ENCODE results near the gene ZDHHC14. TPM values are rescaled to one million over a fixed set of nuclear protein-coding genes. Genes with fewer than 3 reads are reported as not detected.

ZDHHC14 gene
- total and polyA plus RNA-seq, 3 donors from 2014 or later, result 28.5 to 74.9 (median 67.9) TPM

DNA sequence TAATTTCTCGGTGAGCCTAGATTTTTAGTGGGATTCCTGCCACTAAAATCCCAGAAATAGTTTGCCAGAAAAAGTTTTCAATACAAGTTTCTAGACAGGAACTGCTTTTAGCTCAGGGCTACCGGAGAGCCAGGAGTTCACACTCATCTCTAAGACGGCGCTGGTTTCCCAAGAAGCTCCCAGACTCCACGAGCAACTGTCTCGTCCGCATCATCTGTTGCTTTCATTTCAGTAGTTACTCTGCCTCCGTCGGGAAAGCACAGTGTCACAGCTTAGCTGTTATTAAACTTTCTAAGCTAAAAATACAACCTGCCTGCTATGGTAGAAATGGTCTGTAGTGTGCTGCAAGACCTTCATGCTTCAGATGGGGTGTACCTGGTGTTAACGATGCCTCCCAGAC, 244.8 kb downstream of the ZDHHC14 start:
- Histone ChIP-seq H3K36me3 (ENCODE audit: low read depth, missing control alignments) (no peaks in the 10 kb centered on the region), H3K4me1 (no peaks in the 10 kb centered on the region), H3K27me3 (no peaks in the 10 kb centered on the region), H3K9me3 (no peaks in the 10 kb centered on the region), H3K27ac (peak overlapping the region in 1 of 2 donors; percentile 15), H3K4me3 (no peak overlapping the region)
- DNase-seq, result no peak
- intact Hi-C loops (cut with DNase I; ENCODE audit: low total_unique reads), result no loop called here
- TF ChIP-seq, protein P1, sequence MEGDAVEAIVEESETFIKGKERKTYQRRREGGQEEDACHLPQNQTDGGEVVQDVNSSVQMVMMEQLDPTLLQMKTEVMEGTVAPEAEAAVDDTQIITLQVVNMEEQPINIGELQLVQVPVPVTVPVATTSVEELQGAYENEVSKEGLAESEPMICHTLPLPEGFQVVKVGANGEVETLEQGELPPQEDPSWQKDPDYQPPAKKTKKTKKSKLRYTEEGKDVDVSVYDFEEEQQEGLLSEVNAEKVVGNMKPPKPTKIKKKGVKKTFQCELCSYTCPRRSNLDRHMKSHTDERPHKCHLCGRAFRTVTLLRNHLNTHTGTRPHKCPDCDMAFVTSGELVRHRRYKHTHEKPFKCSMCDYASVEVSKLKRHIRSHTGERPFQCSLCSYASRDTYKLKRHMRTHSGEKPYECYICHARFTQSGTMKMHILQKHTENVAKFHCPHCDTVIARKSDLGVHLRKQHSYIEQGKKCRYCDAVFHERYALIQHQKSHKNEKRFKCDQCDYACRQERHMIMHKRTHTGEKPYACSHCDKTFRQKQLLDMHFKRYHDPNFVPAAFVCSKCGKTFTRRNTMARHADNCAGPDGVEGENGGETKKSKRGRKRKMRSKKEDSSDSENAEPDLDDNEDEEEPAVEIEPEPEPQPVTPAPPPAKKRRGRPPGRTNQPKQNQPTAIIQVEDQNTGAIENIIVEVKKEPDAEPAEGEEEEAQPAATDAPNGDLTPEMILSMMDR (IDR thresholded peaks at IDR 0.05), result no peak
- TF ChIP-seq POLR2A (IDR thresholded peaks at IDR 0.05), result no peak
- WGBS, 2 donors, result 68 to 71% methylated on average over 10 of the region's 10 CpGs

DNA sequence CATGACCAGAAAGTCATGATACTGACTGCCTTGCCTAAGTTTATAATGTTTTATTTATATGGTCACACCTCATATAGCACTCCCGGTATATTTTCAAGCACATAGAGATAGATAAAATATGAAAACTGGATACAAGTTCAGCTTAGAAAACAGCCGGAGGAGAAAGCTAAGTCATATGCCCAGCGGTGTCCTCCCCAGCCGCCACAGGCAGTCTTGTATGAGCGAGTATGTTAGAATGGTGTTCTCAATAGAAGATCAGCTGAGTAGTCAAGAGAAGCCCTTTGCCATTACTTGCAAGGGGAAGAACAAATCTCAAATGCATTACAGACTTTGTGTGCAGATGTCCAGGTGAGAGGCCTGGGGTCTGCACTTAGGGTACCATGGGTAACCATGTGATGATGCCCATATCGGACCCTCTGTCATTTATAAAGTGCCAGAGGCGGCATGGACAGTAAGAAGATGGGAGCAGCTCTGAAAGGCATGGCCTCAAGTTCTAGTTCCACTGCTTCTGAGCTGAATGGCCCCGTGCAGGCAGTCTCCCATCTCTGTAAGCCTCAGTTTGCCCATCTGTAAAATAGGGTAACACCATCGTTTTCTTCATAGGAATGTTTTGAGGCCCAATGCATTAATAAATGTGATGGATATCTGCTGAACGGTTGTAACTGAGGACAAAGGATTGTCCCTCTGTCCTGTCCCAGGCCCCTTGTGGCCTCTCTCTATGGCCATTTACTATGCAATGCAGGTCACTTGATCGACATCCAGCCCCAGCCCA, 246.4 kb downstream of the ZDHHC14 start:
- no peaks in the 10 kb centered on the region for H3K36me3 ChIP-seq (ENCODE audit: low read depth, missing control alignments)
- TF ChIP-seq, protein P1 (IDR thresholded peaks at IDR 0.05), result no peak
- no peak for TF ChIP-seq POLR2A (IDR thresholded peaks at IDR 0.05)
- no peaks in the 10 kb centered on the region for H3K9me3 ChIP-seq
- H3K4me1 ChIP-seq, result no peaks in the 10 kb centered on the region
- no peak for DNase-seq
- H3K27me3 ChIP-seq, result no peaks in the 10 kb centered on the region
- intact Hi-C loops (cut with DNase I; ENCODE audit: low total_unique reads), result no loop called here
- 88 to 89% methylated on average over 11 of the region's 11 CpGs for WGBS, 2 donors
- no peak overlapping the region for H3K4me3 ChIP-seq
- no peak overlapping the region for H3K27ac ChIP-seq

GRCh38 chr6:157628463-157628862, 247.5 kb downstream of the ZDHHC14 start:
- H3K27ac ChIP-seq, result no peak overlapping the region
- intact Hi-C loops (cut with DNase I; ENCODE audit: low total_unique reads), result no loop called here
- no peak overlapping the region for H3K4me3 ChIP-seq
- 73 to 80% methylated on average over 11 of the region's 11 CpGs for WGBS, 2 donors
- H3K9me3 ChIP-seq, result no peaks in the 10 kb centered on the region
- H3K36me3 ChIP-seq (ENCODE audit: low read depth, missing control alignments), result no peaks in the 10 kb centered on the region
- no peaks in the 10 kb centered on the region for H3K4me1 ChIP-seq
- no peak for DNase-seq
- H3K27me3 ChIP-seq, result no peaks in the 10 kb centered on the region
- TF ChIP-seq, protein P1 (IDR thresholded peaks at IDR 0.05), result no peak
- no peak for TF ChIP-seq POLR2A (IDR thresholded peaks at IDR 0.05)

DNA sequence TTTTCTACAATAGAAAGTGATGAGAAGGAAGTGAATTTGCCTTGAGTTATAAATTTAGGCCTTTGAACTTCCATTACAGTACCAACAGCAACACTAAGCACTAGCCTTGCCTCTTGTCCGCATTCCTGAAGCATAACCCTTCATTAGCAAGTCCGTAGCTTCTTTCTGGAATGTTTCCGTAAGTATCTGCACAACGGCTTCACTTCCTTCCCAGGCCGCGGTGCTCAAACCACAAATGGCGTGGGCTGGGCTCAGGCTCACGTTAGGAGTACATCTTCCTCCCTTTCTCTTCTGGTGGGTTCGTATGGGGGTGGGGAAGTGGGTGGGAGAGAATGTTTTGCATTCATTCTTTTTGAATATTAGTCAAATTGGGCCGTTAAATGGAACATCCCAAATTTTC, 248.2 kb downstream of the ZDHHC14 start:
- intact Hi-C loops (cut with DNase I; ENCODE audit: low total_unique reads), result no loop called here
- H3K4me3 ChIP-seq, result no peak overlapping the region
- H3K9me3 ChIP-seq, result no peaks in the 10 kb centered on the region
- no peak overlapping the region for H3K27ac ChIP-seq
- 69 to 76% methylated on average over 10 of the region's 10 CpGs for WGBS, 2 donors
- no peaks in the 10 kb centered on the region for H3K27me3 ChIP-seq
- H3K36me3 ChIP-seq (ENCODE audit: low read depth, missing control alignments), result no peaks in the 10 kb centered on the region
- TF ChIP-seq POLR2A (IDR thresholded peaks at IDR 0.05), result no peak
- TF ChIP-seq, protein P1 (IDR thresholded peaks at IDR 0.05), result no peak
- no peak for DNase-seq
- H3K4me1 ChIP-seq, result no peaks in the 10 kb centered on the region
